ENCODE results near the gene DENND11.
"Not testable (repeated sequence)": the region's sequence is repeated elsewhere in the genome, so short reads cannot be mapped to it uniquely, and the experiment has no call there.

DENND11 gene

GRCh38 chr7:141706239-141707064 is 4.5 kb upstream of the DENND11 start:
- no peak for DNase-seq

DNA sequence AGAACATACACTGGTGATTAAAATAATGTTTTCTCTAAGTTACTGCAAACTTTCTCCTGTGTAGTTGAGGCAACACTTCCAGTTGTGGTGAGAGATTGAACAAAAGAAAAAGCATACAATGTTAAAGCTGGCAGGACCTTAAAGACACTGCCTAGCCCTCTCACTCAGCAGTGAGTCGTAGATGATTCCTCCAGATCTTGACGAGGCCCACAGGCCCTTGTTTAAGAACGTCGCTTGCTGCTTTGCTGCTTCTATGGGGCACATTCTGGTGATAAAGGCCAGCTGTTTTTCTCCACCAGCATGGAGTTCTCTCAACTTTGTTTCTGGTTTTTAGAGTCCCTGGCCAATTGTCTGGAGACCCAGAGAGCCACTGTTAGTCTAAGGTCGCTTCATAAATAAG is 2.8 kb upstream of the DENND11 start:
- DNase-seq = no peak

GRCh38 chr7:141704112-141704511 is 2.1 kb upstream of the DENND11 start:
- DNase-seq = peak; percentile 26

GRCh38 chr7:141702892-141703291 is 926 bp upstream of the DENND11 start:
- no peak for DNase-seq

DNA sequence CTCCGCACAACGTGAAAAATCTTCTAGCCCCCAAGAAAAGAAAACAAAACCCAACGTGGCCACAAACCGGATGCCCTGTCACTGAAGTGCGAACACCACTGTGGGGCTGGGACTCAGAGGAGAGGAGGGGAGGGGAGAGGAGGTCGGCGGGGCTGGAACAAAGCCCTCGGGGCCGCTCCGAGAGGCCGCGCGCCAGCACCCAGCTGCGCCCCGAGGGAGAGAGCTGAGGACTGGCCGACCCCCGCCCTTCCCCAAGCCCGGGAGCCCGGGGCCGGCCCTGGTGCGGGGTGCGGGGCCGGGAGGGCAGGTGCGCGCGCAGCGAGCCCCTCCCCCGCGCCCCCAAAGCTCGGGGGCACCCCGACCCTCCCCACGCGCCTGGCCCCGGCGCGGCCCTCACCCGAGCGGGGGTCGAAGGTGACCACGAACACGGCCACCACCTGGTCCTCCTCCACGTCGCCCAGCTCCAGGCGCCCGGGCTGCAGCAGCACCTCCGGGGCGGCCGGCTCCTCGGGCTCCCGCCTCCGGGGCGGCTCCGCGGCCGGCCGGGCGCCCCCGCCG is 398 bp downstream of the DENND11 start:
- DNase-seq = peak; percentile 67

- DNase-seq = peak; percentile 93
These were observed 1.1 kb downstream of the DENND11 start for GRCh38 chr7:141700848-141701371.

- DNase-seq = no peak
These were observed 1.6 kb downstream of the DENND11 start for GRCh38 chr7:141700296-141700847.

- DNase-seq = no peak
These were observed 2.1 kb downstream of the DENND11 start for GRCh38 chr7:141699860-141700259.

DNA sequence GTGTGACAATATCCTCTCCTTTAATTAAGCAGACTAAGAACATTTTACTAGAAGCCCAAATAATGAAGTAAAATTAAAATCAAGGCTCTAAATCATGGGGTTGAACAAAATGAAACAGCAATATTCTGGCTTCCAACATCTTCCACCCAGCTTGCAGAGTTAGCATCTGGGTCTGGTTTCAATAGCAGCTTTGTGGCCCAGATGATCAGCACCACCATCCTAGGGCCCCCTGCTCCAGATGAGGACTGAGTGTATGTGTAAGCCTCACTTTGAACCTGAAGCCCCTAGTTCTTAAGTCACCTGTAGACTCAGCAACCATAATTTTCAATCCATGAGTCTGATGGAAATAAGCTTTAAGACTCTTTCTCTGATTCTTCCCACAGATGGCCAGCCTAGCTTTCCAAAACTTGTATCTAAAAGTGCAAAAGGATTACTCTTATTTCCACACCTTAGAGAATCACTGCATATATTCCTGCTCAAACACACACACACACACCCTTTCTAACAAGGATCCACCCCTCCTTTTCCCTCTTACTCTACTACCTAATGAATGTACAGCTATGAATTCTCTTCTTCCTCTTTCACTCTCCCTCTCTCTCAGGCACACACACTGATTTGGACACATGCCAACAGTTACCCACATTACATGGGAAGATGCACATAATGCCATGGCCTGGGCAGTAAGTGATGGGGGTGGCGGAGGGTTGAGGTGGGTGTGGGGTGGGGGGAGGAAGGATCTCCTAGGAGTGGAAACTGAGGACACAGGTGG is 3.5 kb downstream of the DENND11 start:
- peak; percentile 6 for DNase-seq

DNA sequence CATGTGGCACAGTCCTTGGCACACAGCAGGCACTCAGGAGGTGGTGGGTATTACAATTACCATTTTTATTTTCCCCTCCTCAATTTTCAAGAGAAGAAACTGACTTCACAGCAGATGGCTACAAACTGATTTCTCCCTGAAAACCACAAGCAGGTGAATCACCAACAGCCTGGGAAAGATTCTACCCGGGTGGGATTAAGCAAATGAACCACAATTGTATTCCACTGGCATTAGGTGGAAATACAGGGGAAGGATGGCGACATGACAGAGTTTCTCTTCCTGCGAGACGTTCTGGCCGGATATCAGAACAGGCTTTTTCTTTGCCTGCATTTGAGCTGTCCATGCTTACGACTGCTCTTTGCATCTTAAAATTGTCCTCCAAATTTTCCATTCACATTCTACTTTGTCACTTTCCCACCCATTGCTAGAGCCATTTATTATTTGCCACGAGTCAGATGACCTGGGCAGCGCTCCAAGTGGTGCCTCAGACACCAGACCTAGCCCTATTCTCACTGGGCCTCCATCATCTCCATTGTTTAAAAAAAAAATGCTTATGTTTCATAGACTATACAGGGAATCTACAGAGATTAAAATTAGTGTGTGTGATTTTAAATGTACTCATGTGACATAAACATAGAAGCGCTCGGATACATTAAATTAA is 4.6 kb downstream of the DENND11 start:
- no peak for DNase-seq

DNA sequence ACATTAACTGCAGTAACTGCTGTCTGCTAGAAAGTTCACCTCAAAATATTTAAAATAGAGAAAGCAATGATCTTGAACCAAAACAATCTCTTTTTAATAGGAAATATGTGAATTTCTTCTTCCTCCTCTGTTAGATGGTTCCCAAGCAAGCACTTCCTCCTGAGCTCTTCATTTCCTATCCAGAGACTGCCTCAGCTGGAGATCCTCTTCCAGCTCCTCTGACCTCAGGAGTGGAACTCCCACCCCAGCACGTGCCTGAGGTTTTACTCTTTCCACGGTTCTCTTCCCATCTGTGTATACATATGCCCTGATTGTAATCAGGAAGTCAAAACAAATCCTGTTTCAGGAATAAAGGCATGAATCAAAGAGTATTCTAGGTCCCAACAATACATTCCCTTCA is 5.6 kb downstream of the DENND11 start:
- no peak for DNase-seq

DNA sequence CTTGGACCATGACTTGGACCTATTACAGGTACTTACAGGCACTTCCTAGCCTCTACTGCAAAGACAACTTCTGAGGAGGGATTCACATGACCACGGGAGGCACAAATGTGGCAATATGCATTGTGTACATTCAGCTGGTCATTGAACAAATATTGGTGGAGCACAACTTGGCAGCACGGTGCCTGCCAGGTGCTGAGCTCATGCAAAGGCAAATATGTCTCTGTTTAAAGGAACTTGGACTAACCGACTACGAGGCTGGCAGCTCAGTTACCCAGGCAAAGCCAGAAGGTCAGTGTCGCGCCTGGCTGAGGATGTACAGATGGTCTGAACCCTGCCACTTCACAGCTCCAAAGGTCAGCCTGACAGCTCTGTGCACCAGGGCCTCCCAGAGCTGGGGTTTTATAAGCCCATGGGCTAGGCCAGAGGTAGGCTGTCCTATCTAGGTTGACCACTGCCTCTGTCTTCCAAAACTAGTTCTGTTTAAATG is 6.1 kb downstream of the DENND11 start:
- no peak for DNase-seq

DNA sequence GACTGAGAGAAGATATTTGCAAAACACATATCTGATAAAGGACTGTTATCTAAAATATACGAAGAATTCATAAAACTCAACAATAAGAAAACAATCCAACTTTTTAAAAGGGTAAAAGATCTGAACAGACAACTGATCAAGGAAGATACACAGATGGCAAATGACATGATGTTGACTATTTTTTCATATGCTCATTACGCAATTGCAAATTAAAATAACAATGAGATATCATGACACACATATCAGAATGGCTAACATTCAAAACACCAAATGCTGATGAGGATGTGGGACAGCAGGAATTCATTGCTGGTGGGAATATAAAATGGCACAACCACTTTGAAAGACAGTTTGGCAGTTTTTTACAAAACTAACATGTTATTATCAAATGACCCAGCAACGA is 8.9 kb downstream of the DENND11 start:
- DNase-seq = no peak

DNA sequence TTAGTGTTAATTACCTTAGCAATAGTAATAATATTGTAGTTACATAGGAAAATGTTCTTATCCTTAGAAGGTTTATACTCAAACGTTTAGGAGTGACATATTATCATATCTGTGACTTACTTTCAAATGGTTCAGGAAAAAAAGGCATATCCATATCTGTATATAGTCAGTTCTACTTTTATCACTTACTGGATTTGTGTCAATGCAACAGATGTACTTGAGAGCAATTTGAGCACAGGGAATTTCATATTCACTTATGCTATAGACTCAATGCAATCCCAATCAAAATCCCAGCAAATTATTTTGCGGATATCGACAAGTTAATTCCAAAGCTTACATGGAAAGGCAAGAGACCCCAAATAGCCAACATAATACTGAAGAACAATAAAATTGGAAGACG is 10.0 kb downstream of the DENND11 start:
- no peak for DNase-seq

DNA sequence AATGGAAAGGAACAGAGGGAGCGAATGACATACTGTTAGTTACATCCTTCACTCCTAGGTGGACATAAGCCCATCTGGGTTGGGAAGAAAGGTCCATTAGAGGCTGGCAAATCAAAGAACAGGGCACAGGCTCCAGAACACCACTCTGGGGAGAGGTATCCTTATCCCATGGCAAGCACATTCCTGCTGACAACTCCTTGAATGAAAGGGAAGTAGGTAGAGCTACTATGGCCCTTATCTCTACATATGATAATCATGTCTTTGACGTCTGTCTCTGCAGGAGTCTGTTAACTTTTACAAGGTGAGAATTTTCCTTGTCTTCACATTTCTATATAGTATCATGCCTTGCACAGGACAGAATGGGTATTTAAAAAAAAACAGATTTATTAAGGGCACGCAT is 10.4 kb downstream of the DENND11 start:
- no peak for DNase-seq

DNA sequence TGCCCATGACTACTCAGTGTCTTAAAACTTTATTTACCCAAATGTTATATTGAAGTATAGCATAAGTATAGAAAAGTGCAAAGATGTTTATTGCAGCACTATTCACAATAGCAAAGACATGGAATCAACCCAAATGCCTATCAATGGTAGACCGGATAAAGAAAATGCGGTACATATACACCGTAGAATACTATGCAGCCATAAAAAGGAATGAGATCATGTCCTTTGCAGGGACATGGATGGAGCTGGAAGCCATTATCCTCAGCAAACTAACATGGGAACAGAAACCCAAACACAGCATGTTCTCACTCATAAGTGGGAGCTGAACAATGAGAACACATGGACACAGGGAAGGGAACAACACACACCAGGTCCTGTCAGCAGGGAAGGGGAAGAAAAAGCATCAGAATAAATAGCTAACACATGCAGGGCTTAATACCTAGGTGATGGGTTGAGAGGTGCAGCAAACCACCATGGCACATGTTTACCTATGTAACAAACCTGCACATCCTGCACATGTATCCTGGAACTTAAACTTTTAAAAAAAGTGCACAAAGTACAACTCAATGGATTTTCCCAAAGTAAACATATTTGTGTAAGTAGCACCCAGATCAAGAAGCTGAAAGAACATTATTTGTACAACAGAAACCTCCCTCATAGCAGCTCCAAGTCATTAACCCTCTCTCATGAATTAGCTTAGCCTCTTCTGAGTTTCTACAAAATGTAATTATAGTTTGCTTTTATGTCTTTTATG is 12.7 kb downstream of the DENND11 start:
- not testable (repeated sequence) for DNase-seq

GRCh38 chr7:141688043-141688442 is 13.9 kb downstream of the DENND11 start:
- DNase-seq = no peak

DNA sequence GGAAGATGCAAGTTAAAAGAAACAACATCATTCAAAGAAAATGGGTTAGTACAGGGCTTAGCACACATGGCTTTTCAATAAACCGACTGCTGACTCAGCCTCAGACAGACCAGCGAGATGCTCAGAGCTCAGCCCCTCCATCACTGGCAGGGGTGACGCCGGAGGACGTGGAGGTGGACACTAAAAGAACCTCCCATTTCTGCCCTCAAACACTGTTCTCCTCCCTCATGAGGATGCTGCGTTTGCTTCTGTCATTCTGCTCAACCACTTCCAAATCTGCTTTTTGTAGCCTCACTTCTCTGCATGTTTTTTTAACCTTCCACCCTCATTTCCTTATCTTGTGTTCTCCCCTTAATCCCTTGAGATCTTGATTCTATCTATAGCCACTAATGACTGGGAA is 15.3 kb downstream of the DENND11 start:
- DNase-seq = no peak

DNA sequence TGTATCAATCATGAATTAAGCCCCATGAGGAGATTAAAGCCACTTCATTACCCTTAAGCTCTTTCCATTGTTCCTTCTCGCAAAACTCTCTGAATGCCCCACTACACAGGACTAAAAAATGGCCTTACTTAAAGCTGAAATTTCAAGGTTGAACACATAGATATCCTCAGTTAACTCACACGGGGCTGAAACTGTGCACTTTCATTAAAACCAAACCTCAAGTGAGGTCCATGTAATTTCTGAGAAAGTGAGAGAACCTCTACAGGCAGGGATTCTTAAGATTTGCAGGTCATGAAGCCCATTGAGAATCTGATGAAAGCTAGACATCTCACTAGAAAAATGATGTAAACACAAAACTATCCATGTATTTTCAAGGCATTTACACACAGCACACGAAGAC is 15.9 kb downstream of the DENND11 start:
- DNase-seq = peak; percentile 51

DNA sequence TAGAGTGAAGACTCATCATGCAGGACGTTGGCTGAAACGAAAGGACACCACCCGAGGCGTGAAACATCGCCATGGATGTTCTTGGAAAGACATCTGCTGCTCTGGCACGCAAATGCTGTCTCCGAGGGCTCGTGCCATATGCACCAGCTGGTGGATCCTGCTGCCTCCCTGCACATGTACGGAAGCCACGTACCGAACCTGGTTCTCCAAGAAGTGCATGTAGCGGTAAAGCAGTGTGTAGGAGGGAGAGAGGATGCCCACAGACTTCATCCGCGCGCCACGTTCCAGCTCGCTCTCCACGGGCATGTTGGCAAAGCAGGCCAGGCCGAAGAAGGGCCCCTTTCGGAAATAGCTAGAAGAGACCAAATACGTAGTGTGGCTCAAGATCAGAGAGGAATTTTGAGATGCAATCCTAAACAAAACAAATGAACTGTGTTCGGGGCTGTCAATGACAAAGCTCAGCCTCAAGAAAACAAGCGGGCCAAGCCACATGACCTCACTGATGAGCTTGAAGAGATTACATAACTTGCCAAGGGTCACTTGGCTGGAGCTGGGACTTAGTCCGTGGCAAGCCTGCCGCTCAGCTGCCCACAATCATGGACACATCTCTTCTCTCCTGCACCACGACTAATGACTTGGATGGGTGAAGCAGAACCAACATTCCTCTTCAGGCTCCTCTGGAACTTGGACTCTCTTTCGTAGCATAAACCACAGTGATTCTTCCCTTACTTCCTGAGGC is 16.5 kb downstream of the DENND11 start:
- no peak for DNase-seq

DNA sequence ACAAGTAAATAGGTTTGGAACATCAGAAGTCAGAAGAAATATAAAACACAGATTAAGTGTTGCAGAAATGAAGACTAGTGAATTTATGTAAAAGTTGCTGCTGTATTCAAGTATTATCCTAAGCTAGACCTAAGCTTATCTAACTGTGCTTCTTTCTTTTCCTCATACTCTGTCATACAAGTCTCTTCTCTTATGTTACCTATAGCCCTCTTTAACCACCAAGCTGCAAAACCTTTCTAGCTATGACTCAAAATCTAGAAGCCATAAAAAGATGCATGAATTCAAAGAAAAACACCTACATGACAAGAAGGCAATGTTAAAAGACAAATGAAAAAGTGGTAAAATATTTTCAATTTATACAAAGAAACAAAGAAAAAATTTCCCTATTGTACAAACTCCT is 23.0 kb downstream of the DENND11 start:
- no peak for DNase-seq
